Panc1 (cell line): ENCODE measurements around the gene WWTR1. TPM values are rescaled to one million over a fixed set of nuclear protein-coding genes. Genes with fewer than 3 reads are reported as not detected.

ENCODE experiments used
- ATAC-seq: fragments of 200-7000 bp; cut with Tn5 transposase; 2 replicates; pipeline ENCODE4 v1.9.1; 2020; ENCODE audit warnings: mild to moderate bottlenecking, moderate library complexity
- BruUV-seq: library from RNA; stranded (reverse); fragments of 400-500 nt; replicated peaks from 2 replicates; lab custom pipeline; 2021; lab: Mats Ljungman, UMichigan
- CTCF ChIA-PET: fragments of 300-600 bp; sonication (Branson Sonifier 250); formaldehyde crosslinking; loops from one replicate; lab custom pipeline; 2022; ENCODE audit warnings: antibody characterized with exemption; lab: Charles Lee
- POLR2A ChIA-PET: fragments of 300-600 bp; sonication (Branson Sonifier 250); formaldehyde crosslinking; loops from one replicate; lab custom pipeline; 2022; ENCODE audit warnings: antibody characterized with exemption; lab: Charles Lee
- DNase-seq: peaks from one replicate; pipeline ENCODE4 v3.0.0-alpha.2; 2010; ENCODE audit warnings: low read depth, low spot score
- H3K27ac ChIP-seq: 2 replicates; pipeline ENCODE4 v1.5.1; 2011; ENCODE audit warnings: mild to moderate bottlenecking, low read length, inconsistent platforms
- H3K27me3 ChIP-seq: fragments of 200-500 bp; sonication (Bioruptor generic); 2 replicates; pipeline ENCODE4 v1.6.0; 2014; ENCODE audit warnings: low read length, inconsistent platforms; ENCODE audit not compliant: control insufficient read depth, insufficient read depth
- H3K36me3 ChIP-seq: fragments of 200-500 bp; sonication (Bioruptor generic); 2 replicates; pipeline ENCODE4 v1.5.1; 2014; ENCODE audit warnings: inconsistent platforms, mild to moderate bottlenecking, low read length, moderate library complexity; ENCODE audit not compliant: control insufficient read depth, insufficient read depth
- H3K4me1 ChIP-seq: 2 replicates; pipeline ENCODE4 v1.5.1; 2011; ENCODE audit warnings: inconsistent platforms, mild to moderate bottlenecking, low read length, moderate library complexity; ENCODE audit not compliant: control insufficient read depth, insufficient read depth
- H3K4me3 ChIP-seq, 2 experiments: 2 replicates each; pipeline ENCODE4 v1.5.1; 2011 to 2012; ENCODE audit warnings: low read depth in 2 of 2, low read length in 2 of 2, mild to moderate bottlenecking in 2 of 2, inconsistent platforms in 1 of 2, moderate library complexity in 1 of 2
- H3K9me3 ChIP-seq: fragments of 200-500 bp; sonication (Bioruptor generic); 2 replicates; pipeline ENCODE4 v1.5.1; 2014; ENCODE audit warnings: low read depth, mild to moderate bottlenecking, inconsistent platforms, low read length, moderate library complexity; ENCODE audit not compliant: control insufficient read depth, insufficient read depth
- POLR2AphosphoS5 ChIP-seq: IDR thresholded peaks from 2 replicates; pipeline ENCODE4 v1.6.1; 2012; ENCODE audit warnings: mild to moderate bottlenecking, low read depth, low read length, moderate library complexity
- SIN3A ChIP-seq: IDR thresholded peaks from 2 replicates; pipeline ENCODE4 v1.6.1; 2012; ENCODE audit warnings: low read depth, mild to moderate bottlenecking, low read length, moderate library complexity, borderline replicate concordance; ENCODE audit not compliant: insufficient read depth
- TCF7L2 ChIP-seq: IDR thresholded peaks from 2 replicates; pipeline ENCODE4 v1.6.1; 2011; ENCODE audit warnings: mild to moderate bottlenecking, low read depth, low read length, inconsistent platforms
- in situ Hi-C: cut with HindIII; loops from 2 replicates; pipeline ENCODE4 v1.10.0; 2016; ENCODE audit warnings: low sequenced_read_pairs, low pct_unique_long_range_greater_than_20kb
- intact Hi-C: fragments of 100-400 bp; cut with micrococcal nuclease; formaldehyde crosslinking; loops from one replicate; pipeline ENCODE4 v1.10.0; 2022; ENCODE audit not compliant: unreplicated experiment
- total RNA-seq: library from RNA; stranded (reverse); gene quantifications from one replicate; pipeline ENCODE4 v1.2.1, GENCODE V29; 2021; ENCODE audit not compliant: unreplicated experiment
- TF ChIP-seq, protein P1 (sequence below): fragments of 450-650 bp; IDR thresholded peaks from 2 replicates; pipeline ENCODE4 v1.5.1; 2017; ENCODE audit warnings: mild to moderate bottlenecking
- TF ChIP-seq, protein P2 (sequence below), 2 experiments: IDR thresholded peaks; 2 replicates each; pipeline ENCODE4 v1.6.1; 2011 to 2012; ENCODE audit warnings: low read depth in 2 of 2, control low read depth in 1 of 2, low read length in 1 of 2, mild to moderate bottlenecking in 1 of 2, moderate library complexity in 1 of 2; ENCODE audit not compliant: insufficient read depth in 1 of 2

Gene WWTR1
- total RNA-seq, 1 experiment from 2014 or later, result 298 TPM

DNA sequence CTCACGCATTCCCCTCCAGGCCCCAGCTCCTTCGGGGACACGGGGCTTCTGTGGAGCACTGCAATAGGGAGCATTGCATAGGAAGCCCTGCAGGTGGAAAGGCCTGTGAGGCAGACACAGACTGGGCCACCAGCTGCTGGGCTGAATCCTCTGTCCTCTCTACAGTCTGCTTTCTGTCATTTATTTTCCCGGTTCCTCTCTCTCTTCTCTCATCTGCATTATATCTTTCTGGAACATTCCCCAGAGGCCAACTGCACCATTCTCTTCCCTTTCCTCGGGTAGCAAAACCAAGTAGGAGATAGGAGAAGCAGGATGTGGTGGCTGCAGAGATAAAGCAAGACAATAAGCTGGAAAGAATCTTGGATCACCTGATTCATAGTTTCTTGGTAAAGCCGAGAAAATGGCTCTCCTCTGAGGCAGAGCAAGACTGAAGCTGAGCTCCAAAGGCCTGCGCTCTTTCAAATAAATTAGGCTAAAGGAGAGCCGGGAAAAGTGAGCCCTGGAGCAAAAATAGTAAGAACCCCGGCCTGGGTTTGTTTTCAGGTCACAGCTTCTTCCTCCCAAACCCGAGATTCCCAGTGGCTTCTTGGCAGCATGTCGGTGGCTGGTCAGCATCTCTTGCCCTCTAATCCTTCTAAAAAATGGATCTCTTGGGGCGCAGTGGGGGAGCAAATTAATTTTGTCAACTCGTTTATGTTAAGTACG is 178.1 kb downstream of the WWTR1 start:
- Histone ChIP-seq H3K36me3 (no peaks in the 10 kb centered on the region), H3K4me3 (peak overlapping the region in 1 of 2 experiments; percentile 27; a peak in 1 of 4 replicates), H3K9me3 (no peaks in the 10 kb centered on the region), H3K4me1 (peaks cover 21% of the 10 kb centered on the region), H3K27ac (peak overlapping the region; percentile 96), H3K27me3 (no peaks in the 10 kb centered on the region)
- ATAC-seq (peak; percentile 75), DNase-seq (no peak)
- in situ Hi-C loops (no loop called here), intact Hi-C loops (loop anchor here (1.0 to 10.0 kb wide), 2 partner anchors 86 to 525 kb away; no protein-coding TSS in a partner anchor)
- CTCF ChIA-PET, result interaction anchor here (0.6 to 1.7 kb wide), 3 partner anchors 79 to 359 kb away, joined by 3 to 6 read pairs (median 4); no protein-coding TSS in a partner anchor
- POLR2A ChIA-PET, result interaction anchor here (0.6 to 1.8 kb wide), 4 partner anchors 31 to 110 kb away, joined by 3 to 11 read pairs (median 4); partner anchors contain the start of gene TM4SF1
- TF ChIP-seq, protein P1, sequence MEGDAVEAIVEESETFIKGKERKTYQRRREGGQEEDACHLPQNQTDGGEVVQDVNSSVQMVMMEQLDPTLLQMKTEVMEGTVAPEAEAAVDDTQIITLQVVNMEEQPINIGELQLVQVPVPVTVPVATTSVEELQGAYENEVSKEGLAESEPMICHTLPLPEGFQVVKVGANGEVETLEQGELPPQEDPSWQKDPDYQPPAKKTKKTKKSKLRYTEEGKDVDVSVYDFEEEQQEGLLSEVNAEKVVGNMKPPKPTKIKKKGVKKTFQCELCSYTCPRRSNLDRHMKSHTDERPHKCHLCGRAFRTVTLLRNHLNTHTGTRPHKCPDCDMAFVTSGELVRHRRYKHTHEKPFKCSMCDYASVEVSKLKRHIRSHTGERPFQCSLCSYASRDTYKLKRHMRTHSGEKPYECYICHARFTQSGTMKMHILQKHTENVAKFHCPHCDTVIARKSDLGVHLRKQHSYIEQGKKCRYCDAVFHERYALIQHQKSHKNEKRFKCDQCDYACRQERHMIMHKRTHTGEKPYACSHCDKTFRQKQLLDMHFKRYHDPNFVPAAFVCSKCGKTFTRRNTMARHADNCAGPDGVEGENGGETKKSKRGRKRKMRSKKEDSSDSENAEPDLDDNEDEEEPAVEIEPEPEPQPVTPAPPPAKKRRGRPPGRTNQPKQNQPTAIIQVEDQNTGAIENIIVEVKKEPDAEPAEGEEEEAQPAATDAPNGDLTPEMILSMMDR, result no peak
- TF ChIP-seq SIN3A (no peak), POLR2AphosphoS5 (no peak), TCF7L2 (no peak)
- TF ChIP-seq, protein P2, sequence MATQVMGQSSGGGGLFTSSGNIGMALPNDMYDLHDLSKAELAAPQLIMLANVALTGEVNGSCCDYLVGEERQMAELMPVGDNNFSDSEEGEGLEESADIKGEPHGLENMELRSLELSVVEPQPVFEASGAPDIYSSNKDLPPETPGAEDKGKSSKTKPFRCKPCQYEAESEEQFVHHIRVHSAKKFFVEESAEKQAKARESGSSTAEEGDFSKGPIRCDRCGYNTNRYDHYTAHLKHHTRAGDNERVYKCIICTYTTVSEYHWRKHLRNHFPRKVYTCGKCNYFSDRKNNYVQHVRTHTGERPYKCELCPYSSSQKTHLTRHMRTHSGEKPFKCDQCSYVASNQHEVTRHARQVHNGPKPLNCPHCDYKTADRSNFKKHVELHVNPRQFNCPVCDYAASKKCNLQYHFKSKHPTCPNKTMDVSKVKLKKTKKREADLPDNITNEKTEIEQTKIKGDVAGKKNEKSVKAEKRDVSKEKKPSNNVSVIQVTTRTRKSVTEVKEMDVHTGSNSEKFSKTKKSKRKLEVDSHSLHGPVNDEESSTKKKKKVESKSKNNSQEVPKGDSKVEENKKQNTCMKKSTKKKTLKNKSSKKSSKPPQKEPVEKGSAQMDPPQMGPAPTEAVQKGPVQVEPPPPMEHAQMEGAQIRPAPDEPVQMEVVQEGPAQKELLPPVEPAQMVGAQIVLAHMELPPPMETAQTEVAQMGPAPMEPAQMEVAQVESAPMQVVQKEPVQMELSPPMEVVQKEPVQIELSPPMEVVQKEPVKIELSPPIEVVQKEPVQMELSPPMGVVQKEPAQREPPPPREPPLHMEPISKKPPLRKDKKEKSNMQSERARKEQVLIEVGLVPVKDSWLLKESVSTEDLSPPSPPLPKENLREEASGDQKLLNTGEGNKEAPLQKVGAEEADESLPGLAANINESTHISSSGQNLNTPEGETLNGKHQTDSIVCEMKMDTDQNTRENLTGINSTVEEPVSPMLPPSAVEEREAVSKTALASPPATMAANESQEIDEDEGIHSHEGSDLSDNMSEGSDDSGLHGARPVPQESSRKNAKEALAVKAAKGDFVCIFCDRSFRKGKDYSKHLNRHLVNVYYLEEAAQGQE (IDR thresholded peaks at IDR 0.05; ENCODE audit: insufficient read depth in 1 of 2, low read depth in 2 of 2, low read length in 1 of 2), result no peak
- BruUV-seq, result no TSS peak

DNA sequence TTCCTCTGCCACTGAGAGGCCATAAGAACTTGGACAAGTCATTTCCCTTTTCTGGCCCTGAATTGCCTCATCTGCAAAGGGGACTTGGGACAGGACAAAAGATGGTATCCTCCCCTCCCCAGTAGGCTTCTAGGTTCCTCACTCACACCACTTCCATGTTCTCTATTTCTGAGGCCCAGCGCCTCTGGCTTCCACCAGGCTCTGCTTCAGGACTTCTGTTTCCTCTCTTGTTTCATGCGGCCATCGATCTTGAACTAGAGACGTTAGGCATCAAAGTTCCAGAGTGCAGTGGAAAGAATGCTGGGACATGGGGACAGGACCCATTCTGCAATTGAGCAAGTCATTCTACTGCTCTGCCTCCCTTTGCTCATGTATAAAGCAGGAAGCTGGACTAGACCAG is 181.6 kb downstream of the WWTR1 start:
- no peak for ATAC-seq
- BruUV-seq, result no TSS peak
- H3K4me3 ChIP-seq, result no peak overlapping the region
- intact Hi-C loops, result no loop called here
- ChIA-PET POLR2A (no interaction called here), CTCF (no interaction called here)
- TF ChIP-seq, protein P2 (IDR thresholded peaks at IDR 0.05; ENCODE audit: insufficient read depth in 1 of 2, low read depth in 2 of 2, low read length in 1 of 2), result no peak
- TF ChIP-seq, protein P1, result no peak
- TF ChIP-seq SIN3A, result no peak
- TF ChIP-seq POLR2AphosphoS5, result no peak
- TF ChIP-seq TCF7L2, result no peak
- no peak for DNase-seq
- peaks cover 34% of the 10 kb centered on the region for H3K4me1 ChIP-seq
- peak overlapping the region; percentile 68 for H3K27ac ChIP-seq
- in situ Hi-C loops, result no loop called here
- no peaks in the 10 kb centered on the region for H3K27me3 ChIP-seq
- no peaks in the 10 kb centered on the region for H3K9me3 ChIP-seq
- no peaks in the 10 kb centered on the region for H3K36me3 ChIP-seq
